Endothelial cell of umbilical vein (primary cell): ENCODE measurements around the gene KRT82. TPM values are rescaled to one million over a fixed set of nuclear protein-coding genes. Genes with fewer than 3 reads are reported as not detected.

ENCODE experiments used
- BruUV-seq: library from RNA; stranded (reverse); fragments of 400-500 nt; replicated peaks from 2 replicates; lab custom pipeline; 2021; lab: Mats Ljungman, UMichigan
- CTCF ChIA-PET: fragments of 300-600, 350-600 bp; sonication (Branson Sonifier 250); formaldehyde crosslinking; loops from one replicate; lab custom pipeline; 2021; ENCODE audit warnings: antibody characterized with exemption, inconsistent platforms; lab: Charles Lee
- POLR2A ChIA-PET: fragments of 300-600, 350-600 bp; sonication (Branson Sonifier 250); formaldehyde crosslinking; loops from one replicate; lab custom pipeline; 2021; ENCODE audit warnings: antibody characterized with exemption, inconsistent platforms; lab: Charles Lee
- DNase-seq: peaks from one replicate; pipeline ENCODE4 v3.0.0-alpha.2; 2011; ENCODE audit warnings: low read depth, low spot score
- FAIRE-seq: peaks from 2 replicates; lab custom pipeline; 2011; peaks lifted over from hg19 to GRCh38; lab: Jason Lieb, UNC
- H2AFZ ChIP-seq: 2 replicates; pipeline ENCODE4 v1.6.0; 2012; ENCODE audit warnings: low read depth, low read length, control low read depth, inconsistent platforms
- H3K27ac ChIP-seq: 2 replicates; pipeline ENCODE4 v1.5.1; 2011; ENCODE audit warnings: low read depth, mild to moderate bottlenecking, control low read depth, low read length, moderate library complexity; ENCODE audit not compliant: insufficient read depth
- H3K27me3 ChIP-seq, 2 experiments: 2 replicates each; pipeline versions ENCODE4 v1.6.0 to v1.6.1; 2011; ENCODE audit warnings: low read length in 2 of 2, mixed read lengths in 1 of 2; ENCODE audit not compliant: control insufficient read depth in 2 of 2, insufficient read depth in 2 of 2
- H3K36me3 ChIP-seq, 2 experiments: 2 replicates in 1 of 2; 3 replicates in 1 of 2; pipeline ENCODE4 v1.5.1; 2011; ENCODE audit warnings: low read length in 2 of 2, mild to moderate bottlenecking in 1 of 2, moderate library complexity in 1 of 2; ENCODE audit not compliant: control insufficient read depth in 2 of 2, insufficient read depth in 2 of 2; ENCODE audit errors: extremely low read depth in 1 of 2
- H3K4me1 ChIP-seq: 3 replicates; pipeline ENCODE4 v1.5.1; 2011; ENCODE audit warnings: mild to moderate bottlenecking, low read length; ENCODE audit not compliant: control insufficient read depth, insufficient read depth; ENCODE audit errors: extremely low read depth
- H3K4me2 ChIP-seq: 2 replicates; pipeline ENCODE4 v1.6.1; 2011; ENCODE audit warnings: low read length, control low read depth, mixed read lengths; ENCODE audit not compliant: insufficient read depth
- H3K4me3 ChIP-seq, 3 experiments: fragments of 200-600 bp in 1 of 3; sonication (generic), shearing (Covaris generic) in 1 of 3; replicated peaks in 1 of 3; 2 replicates each; pipeline ENCODE4 v1.5.1; 2011 to 2016; ENCODE audit warnings: control low read depth in 3 of 3, low read length in 3 of 3, mild to moderate bottlenecking in 2 of 3, inconsistent platforms in 1 of 3, low read depth in 1 of 3, moderate library complexity in 1 of 3; ENCODE audit not compliant: insufficient read depth in 1 of 3
- H3K79me2 ChIP-seq: 2 replicates; pipeline ENCODE4 v1.6.0; 2012; ENCODE audit warnings: low read length, inconsistent platforms; ENCODE audit not compliant: control insufficient read depth, insufficient read depth
- H3K9ac ChIP-seq: replicated peaks from 2 replicates; pipeline ENCODE3; 2011; ENCODE audit warnings: low read length, control low read depth; ENCODE audit not compliant: insufficient read depth; ENCODE audit errors: extremely low read depth
- H3K9me1 ChIP-seq: replicated peaks from 3 replicates; pipeline ENCODE4 v1.6.0; 2011; ENCODE audit warnings: mild to moderate bottlenecking, low read length; ENCODE audit not compliant: control insufficient read depth, insufficient read depth; ENCODE audit errors: extremely low read depth
- H3K9me3 ChIP-seq: replicated peaks from 2 replicates; pipeline ENCODE4 v1.5.1; 2012; ENCODE audit warnings: low read length, inconsistent platforms; ENCODE audit not compliant: control insufficient read depth, insufficient read depth
- H4K20me1 ChIP-seq: replicated peaks from 2 replicates; pipeline ENCODE3; 2011; ENCODE audit warnings: mild to moderate bottlenecking, low read length; ENCODE audit not compliant: control insufficient read depth, insufficient read depth; ENCODE audit errors: extremely low read depth
- CTCF ChIP-seq, 2 donors: IDR thresholded peaks; 1 replicate in 1 of 2; 2 replicates in 1 of 2; pipeline ENCODE4 v1.5.1; 2011; ENCODE audit warnings: low read length in 2 of 2, mild to moderate bottlenecking in 2 of 2, moderate library complexity in 2 of 2, control low read depth in 1 of 2, inconsistent platforms in 1 of 2, low read depth in 1 of 2; ENCODE audit not compliant: insufficient read depth in 1 of 2; ENCODE audit errors: extremely low read depth in 1 of 2
- EZH2 ChIP-seq: IDR thresholded peaks from 2 replicates; pipeline ENCODE4 v1.6.1; 2012; ENCODE audit warnings: borderline replicate concordance, low read depth, mild to moderate bottlenecking, moderate library complexity, low read length, inconsistent platforms; ENCODE audit not compliant: severe bottlenecking
- FOS ChIP-seq: IDR thresholded peaks from 2 replicates; pipeline ENCODE4 v1.6.1; 2011; ENCODE audit warnings: mild to moderate bottlenecking, low read length, moderate library complexity, borderline replicate concordance; ENCODE audit not compliant: insufficient read depth
- GATA2 ChIP-seq: IDR thresholded peaks from 2 replicates; pipeline ENCODE4 v1.7.0; 2011; ENCODE audit warnings: low read depth, mild to moderate bottlenecking, moderate library complexity, mixed read lengths, low read length; ENCODE audit not compliant: insufficient read length, insufficient read depth
- JUN ChIP-seq: IDR thresholded peaks from 2 replicates; pipeline ENCODE4 v1.6.1; 2011; ENCODE audit warnings: borderline replicate concordance, low read depth; ENCODE audit not compliant: insufficient read length, insufficient read depth
- MAX ChIP-seq: IDR thresholded peaks from 2 replicates; pipeline ENCODE4 v1.6.1; 2011; ENCODE audit not compliant: insufficient read depth, insufficient read length
- MYC ChIP-seq: IDR thresholded peaks from one replicate; pipeline ENCODE4 v1.6.1; 2011; ENCODE audit warnings: mild to moderate bottlenecking, low read depth, low read length
- POLR2A ChIP-seq: IDR thresholded peaks from 2 replicates; pipeline ENCODE4 v1.6.1; 2012; ENCODE audit warnings: low read depth, mild to moderate bottlenecking, control low read depth, low read length
- POLR2AphosphoS5 ChIP-seq: IDR thresholded peaks from 2 replicates; pipeline ENCODE4 v1.6.1; 2012; ENCODE audit warnings: low read depth, mild to moderate bottlenecking, control low read depth, low read length, moderate library complexity; ENCODE audit not compliant: insufficient read depth
- dilution Hi-C: fragments of 300-500 bp; cut with MboI; formaldehyde crosslinking; loops from one replicate; pipeline ENCODE4 v1.15.0; 2019; ENCODE audit warnings: low sequenced_read_pairs; ENCODE audit not compliant: extremely low pct_ligation_motif_present
- intact Hi-C: fragments of 100-400 bp; cut with micrococcal nuclease; formaldehyde crosslinking; loops from one replicate; pipeline ENCODE4 v1.10.0; 2022
- polyA plus RNA-seq, 4 experiments: library from polyadenylated mRNA; depleted of rRNA in 3 of 4; stranded (reverse) in 3 of 4; unstranded in 1 of 4; fragments of >200 nt; gene quantifications; 2 replicates each; pipeline versions ENCODE4 v1.2.1 to v1.2.3, GENCODE V29; 2011 to 2012; ENCODE audit warnings: missing spikeins in 1 of 4
- total RNA-seq: library from RNA; stranded (reverse); gene quantifications from 2 replicates; pipeline ENCODE4 v1.2.3, GENCODE V29; 2021

Gene KRT82
- total and polyA plus RNA-seq, 2 donors (not counting 3 experiments of a cell fraction or from before 2014, with no cell fraction given) = not detected

- Histone ChIP-seq H3K9ac (no peak overlapping the region), H3K9me3 (no peaks in the 10 kb centered on the region), H3K27me3 (peaks cover 6 to 14% of the 10 kb centered on the region in 2 experiments), H3K4me1 (no peaks in the 10 kb centered on the region), H3K79me2 (no peaks in the 10 kb centered on the region), H3K9me1 (no peaks in the 10 kb centered on the region), H2AFZ (no peak overlapping the region), H3K27ac (no peak overlapping the region), H3K36me3 (no peaks in the 10 kb centered on the region), H3K4me2 (no peak overlapping the region), H4K20me1 (no peaks in the 10 kb centered on the region), H3K4me3 (no peak overlapping the region)
- POLR2A ChIA-PET = no interaction called here
- dilution Hi-C loops (no loop called here), intact Hi-C loops (no loop called here)
- FAIRE-seq (no peak), DNase-seq (no peak)
- TF ChIP-seq POLR2A (no peak), CTCF (IDR thresholded peaks at IDR 0.05; ENCODE audit: extremely low read depth in 1 of 2, insufficient read depth in 1 of 2, low read depth in 1 of 2, low read length in 2 of 2) (no peak), MAX (no peak), POLR2AphosphoS5 (no peak), FOS (no peak), JUN (no peak), GATA2 (no peak), EZH2 (no peak), MYC (no peak)
- CTCF ChIA-PET = no interaction called here
- BruUV-seq = no TSS peak
These were observed 12.5 kb upstream of the KRT82 start for GRCh38 chr12:52418576-52419110.
